H1 (cell line): ENCODE measurements around the gene VAT1L. TPM values are rescaled to one million over a fixed set of nuclear protein-coding genes. Genes with fewer than 3 reads are reported as not detected.

Experiments used
- CTCF ChIA-PET: fragments of 300-600 bp; sonication (Branson Sonifier 250); formaldehyde crosslinking; loops from one replicate; lab custom pipeline; 2021; ENCODE audit not compliant: partially characterized antibody; lab: Charles Lee
- POLR2A ChIA-PET: fragments of 300-600 bp; sonication (Branson Sonifier 250); formaldehyde crosslinking; loops from one replicate; lab custom pipeline; 2021; ENCODE audit warnings: inconsistent platforms; ENCODE audit not compliant: partially characterized antibody; lab: Charles Lee
- DNase-seq, 2 experiments: peaks; one replicate each; pipeline versions ENCODE4 v3.0.0 to v3.0.0-alpha.2; 2010 to 2022; ENCODE audit warnings: low spot score in 2 of 2, low read depth in 1 of 2, mixed read lengths in 1 of 2
- FAIRE-seq: peaks from 2 replicates; lab custom pipeline; 2011; peaks lifted over from hg19 to GRCh38; lab: Jason Lieb, UNC
- H2AFZ ChIP-seq: 2 replicates; pipeline ENCODE4 v1.8.1; 2012; ENCODE audit warnings: low read length, inconsistent platforms
- H2AK5ac ChIP-seq: 2 replicates; pipeline ENCODE4 v1.6.1; 2013; ENCODE audit warnings: low read depth, low read length
- H2BK120ac ChIP-seq: replicated peaks from 2 replicates; pipeline ENCODE3; 2013; ENCODE audit warnings: low read depth, low read length, inconsistent platforms
- H2BK12ac ChIP-seq: 2 replicates; pipeline ENCODE4 v1.6.1; 2013; ENCODE audit warnings: low read depth, low read length
- H2BK15ac ChIP-seq: 2 replicates; pipeline ENCODE4 v1.6.1; 2013; ENCODE audit warnings: low read length
- H2BK20ac ChIP-seq: 2 replicates; pipeline ENCODE4 v1.6.1; 2013; ENCODE audit warnings: low read length
- H2BK5ac ChIP-seq: 2 replicates; pipeline ENCODE4 v1.6.1; 2013; ENCODE audit warnings: low read depth, low read length
- H3K14ac ChIP-seq: 2 replicates; pipeline ENCODE4 v1.6.1; 2013; ENCODE audit warnings: inconsistent platforms; ENCODE audit not compliant: insufficient read length
- H3K18ac ChIP-seq: 2 replicates; pipeline ENCODE4 v1.6.1; 2013; ENCODE audit warnings: low read length; ENCODE audit errors: extremely low read depth
- H3K23ac ChIP-seq: 2 replicates; pipeline ENCODE4 v1.6.1; 2013; ENCODE audit warnings: inconsistent platforms; ENCODE audit not compliant: insufficient read length
- H3K23me2 ChIP-seq: 2 replicates; pipeline ENCODE4 v1.6.1; 2013; ENCODE audit warnings: low read depth, low read length
- H3K27ac ChIP-seq: 2 replicates; pipeline ENCODE4 v1.6.1; 2011; ENCODE audit warnings: low read depth, low read length, inconsistent platforms
- H3K27me3 ChIP-seq, 4 experiments: replicated peaks in 1 of 4; 1 replicate in 1 of 4; 2 replicates in 3 of 4; pipeline versions ENCODE4 v1.6.1 to v1.8.1; 2011 to 2013; ENCODE audit warnings: low read length in 3 of 4, mild to moderate bottlenecking in 3 of 4, inconsistent platforms in 2 of 4, mixed read lengths in 2 of 4, moderate library complexity in 1 of 4; ENCODE audit not compliant: control insufficient read depth in 3 of 4, insufficient read depth in 3 of 4; ENCODE audit errors: extremely low read depth in 1 of 4
- H3K36me3 ChIP-seq, 4 experiments: 2 replicates each; pipeline versions ENCODE4 v1.6.1 to v1.8.1; 2011 to 2013; ENCODE audit warnings: mild to moderate bottlenecking in 4 of 4, low read length in 3 of 4, moderate library complexity in 2 of 4, control low read depth in 1 of 4, inconsistent platforms in 1 of 4; ENCODE audit not compliant: insufficient read depth in 4 of 4, control insufficient read depth in 2 of 4
- H3K4ac ChIP-seq: replicated peaks from 2 replicates; pipeline ENCODE3; 2013; ENCODE audit warnings: low read length, low read depth, mixed read lengths, inconsistent platforms; ENCODE audit not compliant: insufficient read length
- H3K4me1 ChIP-seq, 4 experiments: replicated peaks in 1 of 4; 1 replicate in 1 of 4; 2 replicates in 3 of 4; pipeline versions ENCODE4 v1.6.1 to v1.8.1; 2011 to 2013; ENCODE audit warnings: low read length in 3 of 4, inconsistent platforms in 2 of 4, mixed read lengths in 1 of 4; ENCODE audit not compliant: insufficient read depth in 4 of 4, control insufficient read depth in 3 of 4
- H3K4me2 ChIP-seq, 2 experiments: 2 replicates each; pipeline versions ENCODE4 v1.6.1 to v1.8.1; 2011 to 2013; ENCODE audit warnings: low read depth in 2 of 2, low read length in 2 of 2, control low read depth in 1 of 2, inconsistent platforms in 1 of 2, mild to moderate bottlenecking in 1 of 2; ENCODE audit not compliant: insufficient read depth in 1 of 2
- H3K4me3 ChIP-seq, 4 experiments: fragments of 200-600, 300-600 bp in 1 of 4; sonication (generic), shearing (Covaris generic), sonication (Bioruptor Twin) in 1 of 4; 2 replicates each; pipeline versions ENCODE4 v1.5.1 to v1.8.1; 2011 to 2016; ENCODE audit warnings: low read length in 4 of 4, low read depth in 3 of 4, control low read depth in 2 of 4, inconsistent platforms in 2 of 4, mild to moderate bottlenecking in 2 of 4, mixed read lengths in 1 of 4, moderate library complexity in 1 of 4; ENCODE audit not compliant: insufficient read depth in 2 of 4; ENCODE audit errors: extremely low read depth in 1 of 4
- H3K56ac ChIP-seq: replicated peaks from 2 replicates; pipeline ENCODE3; 2013; ENCODE audit warnings: low read depth, mild to moderate bottlenecking, mixed read lengths, low read length, inconsistent platforms; ENCODE audit not compliant: insufficient read length
- H3K79me1 ChIP-seq: 2 replicates; pipeline ENCODE4 v1.6.1; 2013; ENCODE audit warnings: low read depth, low read length, control low read depth
- H3K79me2 ChIP-seq, 2 experiments: 2 replicates each; pipeline versions ENCODE4 v1.6.1 to v1.8.1; 2012 to 2013; ENCODE audit warnings: low read length in 2 of 2, mild to moderate bottlenecking in 2 of 2, inconsistent platforms in 1 of 2; ENCODE audit not compliant: insufficient read depth in 2 of 2, control insufficient read depth in 1 of 2
- H3K9ac ChIP-seq, 4 experiments: replicated peaks in 1 of 4; 1 replicate in 1 of 4; 2 replicates in 3 of 4; pipeline versions ENCODE4 v1.6.1 to v1.8.1; 2011 to 2013; ENCODE audit warnings: low read depth in 3 of 4, low read length in 3 of 4, control low read depth in 2 of 4, mild to moderate bottlenecking in 2 of 4, moderate library complexity in 2 of 4, inconsistent platforms in 1 of 4; ENCODE audit errors: extremely low read depth in 1 of 4
- H3K9me3 ChIP-seq, 2 experiments: 2 replicates each; pipeline versions ENCODE4 v1.6.1 to v1.8.1; 2012 to 2013; ENCODE audit warnings: mild to moderate bottlenecking in 2 of 2, moderate library complexity in 2 of 2, control low read depth in 1 of 2, inconsistent platforms in 1 of 2, low read depth in 1 of 2, low read length in 1 of 2, mixed read lengths in 1 of 2; ENCODE audit not compliant: insufficient read depth in 2 of 2
- H4K20me1 ChIP-seq, 2 experiments: replicated peaks in 1 of 2; 2 replicates each; pipeline versions ENCODE3 to v1.8.1; 2011 to 2013; ENCODE audit warnings: inconsistent platforms in 2 of 2, low read length in 2 of 2, mild to moderate bottlenecking in 1 of 2; ENCODE audit not compliant: insufficient read depth in 2 of 2, control insufficient read depth in 1 of 2
- H4K5ac ChIP-seq: 2 replicates; pipeline ENCODE4 v1.6.1; 2013; ENCODE audit warnings: low read length, low read depth, mixed read lengths, inconsistent platforms; ENCODE audit not compliant: insufficient read length
- H4K8ac ChIP-seq: 2 replicates; pipeline ENCODE4 v1.8.0; 2013; ENCODE audit warnings: mild to moderate bottlenecking, moderate library complexity, low read length, inconsistent platforms; ENCODE audit not compliant: insufficient read depth; ENCODE audit errors: extremely low read depth
- H4K91ac ChIP-seq: replicated peaks from 2 replicates; pipeline ENCODE3; 2013; ENCODE audit warnings: low read length, mixed read lengths, inconsistent platforms; ENCODE audit not compliant: insufficient read length
- ASH2L ChIP-seq: fragments of 200-600, 300-600 bp; sonication (generic); IDR thresholded peaks from one replicate; pipeline ENCODE4 v1.7.1; 2017; ENCODE audit warnings: low read length
- BCL11A ChIP-seq, 2 experiments: IDR thresholded peaks; one replicate each; pipeline ENCODE4 v1.6.1; 2011; ENCODE audit warnings: low read depth in 2 of 2, low read length in 2 of 2, mild to moderate bottlenecking in 2 of 2
- CEBPB ChIP-seq: IDR thresholded peaks from 2 replicates; pipeline ENCODE4 v1.6.1; 2012; ENCODE audit warnings: low read depth, low read length
- CREB1 ChIP-seq: IDR thresholded peaks from 2 replicates; pipeline ENCODE4 v1.6.1; 2012; ENCODE audit warnings: inconsistent platforms
- MAFK ChIP-seq: IDR thresholded peaks from 2 replicates; pipeline ENCODE4 v1.6.1; 2012; ENCODE audit warnings: low read depth, mild to moderate bottlenecking, improper control_type of control experiment, low read length
- MAX ChIP-seq: IDR thresholded peaks from 2 replicates; pipeline ENCODE4 v1.6.1; 2012; ENCODE audit warnings: inconsistent platforms
- POU5F1 ChIP-seq: IDR thresholded peaks from 2 replicates; pipeline ENCODE4 v1.6.1; 2011; ENCODE audit warnings: low read depth, mild to moderate bottlenecking, low read length, moderate library complexity
- RBBP5 ChIP-seq: IDR thresholded peaks from 2 replicates; pipeline ENCODE4 v1.7.1; 2012; ENCODE audit warnings: low read depth, mild to moderate bottlenecking, inconsistent platforms, low read length, moderate library complexity, borderline replicate concordance
- SAP30 ChIP-seq: fragments of 300-600 bp; sonication (generic); IDR thresholded peaks from 2 replicates; pipeline ENCODE4 v1.7.1; 2012; ENCODE audit warnings: low read length, moderate library complexity, mild to moderate bottlenecking, inconsistent platforms; ENCODE audit not compliant: insufficient read depth, insufficient replicate concordance
- SP4 ChIP-seq: IDR thresholded peaks from 2 replicates; pipeline ENCODE4 v1.6.1; 2012; ENCODE audit warnings: low read length, inconsistent platforms
- TBP ChIP-seq: IDR thresholded peaks from 2 replicates; pipeline ENCODE4 v1.6.1; 2011; ENCODE audit warnings: low read depth, low read length, improper control_type of control experiment
- WGBS, 2 experiments: shearing (Covaris generic) in 1 of 2; methylation state at CpG; one replicate each; pipeline versions ENCODE4 v1.1.6 to v1.1.7; 2013 to 2015; ENCODE audit warnings: low lambda C conversion rate in 2 of 2, mixed read lengths in 2 of 2, inconsistent platforms in 1 of 2, low coverage in 1 of 2, missing lambda C conversion rate in 1 of 2; ENCODE audit not compliant: insufficient replicate concordance in 2 of 2, insufficient coverage in 1 of 2, insufficient read length in 1 of 2; ENCODE audit errors: extremely low coverage in 1 of 2, missing lambda C conversion rate in 1 of 2; 5-methylcytosine and 5-hydroxymethylcytosine counted together
- polyA plus RNA-seq, 7 experiments: library from polyadenylated mRNA; depleted of rRNA in 3 of 7; stranded (reverse) in 5 of 7; unstranded in 2 of 7; fragments of >200 nt in 5 of 7; fragments of 200-250 nt in 2 of 7; gene quantifications; 1 replicate in 5 of 7; 2 replicates in 1 of 7; 4 replicates in 1 of 7; pipeline versions ENCODE4 v1.2.1 to v1.2.3, GENCODE V29; 2011 to 2013; ENCODE audit warnings: missing spikeins in 2 of 7, mixed read lengths in 2 of 7
- total RNA-seq: library from RNA; stranded (reverse); fragmentation: NEBNext Ultra II Directional; extraction: Animal tissue kit (Norgen Biotek cat#: 25700); gene quantifications from 2 replicates; pipeline ENCODE4 v1.2.1, GENCODE V29; 2021

VAT1L gene
- total and polyA plus RNA-seq, 2 of the 8 experiments (the other 6 are each of a cell fraction or from before 2014, with no cell fraction given): 46.3 to 48.2 TPM

- Histone ChIP-seq H3K9me3 (no peaks in the 10 kb centered on the region), H3K18ac (peak overlapping the region; percentile 74), H3K56ac (no peak overlapping the region), H3K4ac (no peak overlapping the region), H2BK5ac (peak overlapping the region; percentile 100), H4K5ac (peak overlapping the region; percentile 19), H4K8ac (no peak overlapping the region), H3K23me2 (no peaks in the 10 kb centered on the region; the same call in 1 of the 2 replicates), H3K4me3 (peak overlapping the region in 2 of 4 experiments; percentile 12 to 41; a peak in 3 of 8 replicates), H3K27me3 (peaks cover 0 to 7% (median 4%) of the 10 kb centered on the region in 4 experiments; a peak in 5 of 7 replicates), H3K9ac (peak overlapping the region in 1 of 4 experiments; percentile 5; a peak in 1 of 7 replicates), H3K4me1 (peaks cover 25 to 36% (median 31%) of the 10 kb centered on the region in 4 experiments), H4K91ac (peak overlapping the region; percentile 75), H2BK15ac (no peak overlapping the region), H3K36me3 (no peaks in the 10 kb centered on the region), H3K14ac (no peak overlapping the region), H2AFZ (no peak overlapping the region), H2BK120ac (no peak overlapping the region), H3K23ac (no peak overlapping the region), H4K20me1 (no peaks in the 10 kb centered on the region), H2AK5ac (no peak overlapping the region), H3K79me1 (no peaks in the 10 kb centered on the region), H2BK12ac (peak overlapping the region; percentile 86; the same call in 1 of the 2 replicates), H3K27ac (peak overlapping the region; percentile 86; the same call in 1 of the 2 replicates), H3K79me2 (no peaks in the 10 kb centered on the region), H2BK20ac (no peak overlapping the region), H3K4me2 (peak overlapping the region; percentile 44 to 46)
- POLR2A ChIA-PET: interaction anchor here (1.0 to 2.8 kb wide), 7 partner anchors 8 to 177 kb away, joined by 3 to 14 read pairs (median 3); no protein-coding TSS in a partner anchor
- CTCF ChIA-PET: interaction anchor here (0.6 to 24.3 kb wide), 15 partner anchors 9 to 292 kb away, joined by 3 to 362 read pairs (median 4); partner anchors contain the start of gene WWOX
- peak; percentile 95 for FAIRE-seq
- DNase-seq: peak; percentile 62 to 72
- WGBS, 2 experiments: 2% methylated on average over 7 of the region's 7 CpGs; no CpG with 5 or more reads in 1 of the 2 experiments
- TF ChIP-seq TBP (peak; percentile 24; the same call in 1 of the 2 replicates), CREB1 (peak; percentile 88), SP4 (0 out of 2 replicates have a peak, but pooled peaks have one; percentile 60), CEBPB (0 out of 2 replicates have a peak, but pooled peaks have one; percentile 27), MAFK (no peak; the same call in 1 of the 2 replicates), SAP30 (no peak), BCL11A (IDR thresholded peaks at IDR 0.05; ENCODE audit: low read depth in 2 of 2, low read length in 2 of 2) (peak; percentile 84 to 86), MAX (no peak), RBBP5 (no peak), POU5F1 (peak; percentile 95), ASH2L (peak; percentile 62)
Measured at GRCh38 chr16:77967054-77967904, 178.9 kb downstream of the VAT1L start.
